ENCODE data around the gene BBS9. TPM values are rescaled to one million over a fixed set of nuclear protein-coding genes. Genes with fewer than 3 reads are reported as not detected.

BBS9 gene
- total RNA-seq, 4 donors from 2014 or later: 8.6 to 22.5 (median 15.8) TPM

- Histone ChIP-seq H3K4me3 (peak overlapping the region; percentile 59 to 77 (median 64)), H3K27ac (peak overlapping the region; percentile 82 to 92 (median 88)), H3K27me3 (no peaks in the 10 kb centered on the region), H3K36me3 (no peaks in the 10 kb centered on the region), H3K4me1 (peaks cover 6 to 25% (median 9%) of the 10 kb centered on the region in 4 donors), H3K9me3 (no peaks in the 10 kb centered on the region)
- intact Hi-C loops (cut with DNase I; ENCODE audit: low total_unique reads) (no loop called here), in situ Hi-C loops (cut with MboI; ENCODE audit: low pct_ligation_motif_present in 1 of 4, low pct_unique_long_range_greater_than_20kb in 1 of 4, low sequenced_read_pairs in 3 of 4) (no loop called here)
- 0 to 1% methylated on average over 2 to 7 of the region's 11 CpGs for WGBS, 2 donors (ENCODE audit: low coverage in 1 of 2)
- DNase-seq: no peak
- TF ChIP-seq POLR2A (IDR thresholded peaks at IDR 0.05): no peak
- TF ChIP-seq EP300 (IDR thresholded peaks at IDR 0.05; ENCODE audit: low read depth): no peak
- TF ChIP-seq POLR2AphosphoS5 (IDR thresholded peaks at IDR 0.05): no peak
- no peak for TF ChIP-seq CTCF (IDR thresholded peaks at IDR 0.05)
These were observed 416 bp downstream of the BBS9 start for GRCh38 chr7:33129806-33130153.

- Histone ChIP-seq H3K27me3 (no peaks in the 10 kb centered on the region), H3K9me3 (no peaks in the 10 kb centered on the region), H3K36me3 (no peaks in the 10 kb centered on the region), H3K4me1 (peaks cover 6 to 25% (median 9%) of the 10 kb centered on the region in 4 donors), H3K4me3 (peak overlapping the region; percentile 59 to 77 (median 64)), H3K27ac (peak overlapping the region in 1 of 4 donors; percentile 82)
- intact Hi-C loops (cut with DNase I; ENCODE audit: low total_unique reads): no loop called here
- no peak for DNase-seq
- WGBS, 2 donors (ENCODE audit: low coverage in 1 of 2): 10 to 11% methylated on average over 3 of the region's 3 CpGs
- in situ Hi-C loops (cut with MboI; ENCODE audit: low pct_ligation_motif_present in 1 of 4, low pct_unique_long_range_greater_than_20kb in 1 of 4, low sequenced_read_pairs in 3 of 4): no loop called here
- no peak for TF ChIP-seq EP300 (IDR thresholded peaks at IDR 0.05; ENCODE audit: low read depth)
- no peak for TF ChIP-seq CTCF (IDR thresholded peaks at IDR 0.05)
- TF ChIP-seq POLR2A (IDR thresholded peaks at IDR 0.05): no peak
- TF ChIP-seq POLR2AphosphoS5 (IDR thresholded peaks at IDR 0.05): no peak
These were observed 820 bp downstream of the BBS9 start for GRCh38 chr7:33130184-33130583.

GRCh38 chr7:33137103-33137502 is 7.7 kb downstream of the BBS9 start:
- no peak for DNase-seq
- in situ Hi-C loops (cut with MboI; ENCODE audit: low pct_ligation_motif_present in 1 of 4, low pct_unique_long_range_greater_than_20kb in 1 of 4, low sequenced_read_pairs in 3 of 4): no loop called here
- Histone ChIP-seq H3K4me1 (no peaks in the 10 kb centered on the region), H3K27ac (no peak overlapping the region), H3K4me3 (no peak overlapping the region), H3K9me3 (no peaks in the 10 kb centered on the region), H3K27me3 (no peaks in the 10 kb centered on the region), H3K36me3 (no peaks in the 10 kb centered on the region)
- intact Hi-C loops (cut with DNase I; ENCODE audit: low total_unique reads): no loop called here
- TF ChIP-seq CTCF (IDR thresholded peaks at IDR 0.05) (no peak), POLR2AphosphoS5 (IDR thresholded peaks at IDR 0.05) (no peak), POLR2A (IDR thresholded peaks at IDR 0.05) (no peak), EP300 (IDR thresholded peaks at IDR 0.05; ENCODE audit: low read depth) (no peak)
- 92% methylated on average over 15 of the region's 15 CpGs; no CpG with 5 or more reads in 1 of the 2 donors for WGBS, 2 donors (ENCODE audit: low coverage in 1 of 2)

GRCh38 chr7:33142585-33142984 is 13.2 kb downstream of the BBS9 start:
- intact Hi-C loops (cut with DNase I; ENCODE audit: low total_unique reads): no loop called here
- no peaks in the 10 kb centered on the region for H3K9me3 ChIP-seq
- WGBS, 2 donors (ENCODE audit: low coverage in 1 of 2): 84 to 100% methylated on average over 1 of the region's 1 CpG
- in situ Hi-C loops (cut with MboI; ENCODE audit: low pct_ligation_motif_present in 1 of 4, low pct_unique_long_range_greater_than_20kb in 1 of 4, low sequenced_read_pairs in 3 of 4): no loop called here
- no peak overlapping the region for H3K27ac ChIP-seq
- no peaks in the 10 kb centered on the region for H3K4me1 ChIP-seq
- no peak for DNase-seq
- H3K27me3 ChIP-seq: no peaks in the 10 kb centered on the region
- TF ChIP-seq CTCF (IDR thresholded peaks at IDR 0.05) (no peak), EP300 (IDR thresholded peaks at IDR 0.05; ENCODE audit: low read depth) (no peak)
- H3K4me3 ChIP-seq: no peak overlapping the region
- no peaks in the 10 kb centered on the region for H3K36me3 ChIP-seq
